Osteoblast (primary cell): ENCODE results near the gene FKBP15. TPM values are rescaled to one million over a fixed set of nuclear protein-coding genes. Genes with fewer than 3 reads are reported as not detected.

ENCODE experiments used
- DNase-seq: peaks from one replicate; pipeline ENCODE4 v3.0.0; 2011; ENCODE audit warnings: low spot score, mixed read lengths; ENCODE audit not compliant: insufficient read length; ENCODE audit errors: missing footprints
- H2AFZ ChIP-seq: 2 replicates; pipeline ENCODE4 v1.6.0; 2011; ENCODE audit warnings: mild to moderate bottlenecking, low read length
- H3K27ac ChIP-seq: 2 replicates; pipeline ENCODE4 v1.5.1; 2011; ENCODE audit warnings: mild to moderate bottlenecking, low read depth, low read length, moderate library complexity
- H3K27me3 ChIP-seq: 2 replicates; pipeline ENCODE4 v1.6.0; 2012; ENCODE audit warnings: mild to moderate bottlenecking, control low read depth, inconsistent platforms, low read length, moderate library complexity; ENCODE audit not compliant: insufficient read depth
- H3K36me3 ChIP-seq: 2 replicates; pipeline ENCODE4 v1.5.1; 2011; ENCODE audit warnings: mild to moderate bottlenecking, low read length, control low read depth, moderate library complexity; ENCODE audit not compliant: insufficient read depth
- H3K4me1 ChIP-seq: 2 replicates; pipeline ENCODE4 v1.5.1; 2011; ENCODE audit warnings: mild to moderate bottlenecking, low read length, control low read depth, moderate library complexity; ENCODE audit not compliant: insufficient read depth
- H3K4me2 ChIP-seq: 2 replicates; pipeline ENCODE4 v1.6.0; 2011; ENCODE audit warnings: mild to moderate bottlenecking, low read length; ENCODE audit not compliant: insufficient read depth
- H3K4me3 ChIP-seq: fragments of 200-600 bp; sonication (generic); 3 replicates; pipeline ENCODE4 v1.5.1; 2012; ENCODE audit warnings: mild to moderate bottlenecking, low read length, inconsistent platforms; ENCODE audit not compliant: insufficient read depth
- H3K79me2 ChIP-seq: 2 replicates; pipeline ENCODE4 v1.6.0; 2012; ENCODE audit warnings: mild to moderate bottlenecking, low read length, control low read depth, inconsistent platforms; ENCODE audit not compliant: insufficient read depth
- H3K9me3 ChIP-seq: 2 replicates; pipeline ENCODE4 v1.5.1; 2011; ENCODE audit warnings: low read depth, low read length, control low read depth
- H4K20me1 ChIP-seq: 2 replicates; pipeline ENCODE4 v1.6.0; 2012; ENCODE audit warnings: mild to moderate bottlenecking, low read length, control low read depth; ENCODE audit not compliant: insufficient read depth
- total RNA-seq: library from RNA; depleted of rRNA; stranded (reverse); fragments of >200 nt; gene quantifications from 2 replicates; pipeline ENCODE4 v1.2.3, GENCODE V29; 2012
- TF ChIP-seq, protein P1 (sequence below): IDR thresholded peaks from 2 replicates; pipeline ENCODE4 v1.5.1; 2011; ENCODE audit warnings: mild to moderate bottlenecking, low read depth, low read length, moderate library complexity; ENCODE audit errors: extremely low read depth

The FKBP15 gene
- total RNA-seq, 1 donor: 31.8 TPM

DNA sequence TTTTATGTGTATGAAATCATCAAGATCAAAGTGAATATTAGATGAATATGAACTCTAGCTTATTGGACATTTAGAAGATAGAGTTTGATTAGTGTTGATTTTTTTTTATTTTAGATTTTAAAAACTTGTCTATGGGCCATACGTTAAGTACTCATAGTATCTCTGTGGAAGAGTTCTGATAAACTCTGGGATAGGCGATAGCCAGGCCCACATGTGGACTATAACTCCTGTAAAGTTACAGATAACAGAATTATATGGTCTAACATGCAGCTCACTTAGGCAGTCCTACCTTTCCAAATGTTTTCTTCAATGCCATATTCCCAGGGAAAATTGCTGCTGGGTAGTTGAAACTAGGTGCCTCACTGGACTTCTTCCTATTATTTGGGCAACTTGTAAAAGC is 10.6 kb upstream of the FKBP15 start:
- H3K36me3 ChIP-seq: no peaks in the 10 kb centered on the region
- H3K27ac ChIP-seq: no peak overlapping the region
- H3K4me2 ChIP-seq: no peak overlapping the region
- no peaks in the 10 kb centered on the region for H3K27me3 ChIP-seq
- peaks cover 12% of the 10 kb centered on the region for H3K4me1 ChIP-seq
- TF ChIP-seq, protein P1, sequence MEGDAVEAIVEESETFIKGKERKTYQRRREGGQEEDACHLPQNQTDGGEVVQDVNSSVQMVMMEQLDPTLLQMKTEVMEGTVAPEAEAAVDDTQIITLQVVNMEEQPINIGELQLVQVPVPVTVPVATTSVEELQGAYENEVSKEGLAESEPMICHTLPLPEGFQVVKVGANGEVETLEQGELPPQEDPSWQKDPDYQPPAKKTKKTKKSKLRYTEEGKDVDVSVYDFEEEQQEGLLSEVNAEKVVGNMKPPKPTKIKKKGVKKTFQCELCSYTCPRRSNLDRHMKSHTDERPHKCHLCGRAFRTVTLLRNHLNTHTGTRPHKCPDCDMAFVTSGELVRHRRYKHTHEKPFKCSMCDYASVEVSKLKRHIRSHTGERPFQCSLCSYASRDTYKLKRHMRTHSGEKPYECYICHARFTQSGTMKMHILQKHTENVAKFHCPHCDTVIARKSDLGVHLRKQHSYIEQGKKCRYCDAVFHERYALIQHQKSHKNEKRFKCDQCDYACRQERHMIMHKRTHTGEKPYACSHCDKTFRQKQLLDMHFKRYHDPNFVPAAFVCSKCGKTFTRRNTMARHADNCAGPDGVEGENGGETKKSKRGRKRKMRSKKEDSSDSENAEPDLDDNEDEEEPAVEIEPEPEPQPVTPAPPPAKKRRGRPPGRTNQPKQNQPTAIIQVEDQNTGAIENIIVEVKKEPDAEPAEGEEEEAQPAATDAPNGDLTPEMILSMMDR: no peak
- peaks cover 66% of the 10 kb centered on the region for H3K79me2 ChIP-seq
- no peak for DNase-seq
- H2AFZ ChIP-seq: no peak overlapping the region
- H3K4me3 ChIP-seq: no peak overlapping the region
- no peaks in the 10 kb centered on the region for H3K9me3 ChIP-seq
- H4K20me1 ChIP-seq: peaks cover 2% of the 10 kb centered on the region

GRCh38 chr9:113228130-113228665 is 7.1 kb upstream of the FKBP15 start:
- no peaks in the 10 kb centered on the region for H3K9me3 ChIP-seq
- DNase-seq: no peak
- TF ChIP-seq, protein P1: no peak
- no peak overlapping the region for H3K4me3 ChIP-seq
- H2AFZ ChIP-seq: no peak overlapping the region
- H3K4me2 ChIP-seq: no peak overlapping the region
- no peak overlapping the region for H3K27ac ChIP-seq
- peaks cover 8% of the 10 kb centered on the region for H3K36me3 ChIP-seq
- H3K27me3 ChIP-seq: no peaks in the 10 kb centered on the region
- peaks cover 17% of the 10 kb centered on the region for H3K4me1 ChIP-seq
- H3K79me2 ChIP-seq: peaks cover 92% of the 10 kb centered on the region
- peaks cover 2% of the 10 kb centered on the region for H4K20me1 ChIP-seq

GRCh38 chr9:113227436-113227835 is 6.4 kb upstream of the FKBP15 start:
- Histone ChIP-seq H3K27me3 (no peaks in the 10 kb centered on the region), H3K79me2 (peaks cover 94% of the 10 kb centered on the region), H3K9me3 (no peaks in the 10 kb centered on the region), H3K4me3 (no peak overlapping the region), H3K4me1 (peaks cover 18% of the 10 kb centered on the region), H3K4me2 (no peak overlapping the region), H2AFZ (no peak overlapping the region), H3K27ac (no peak overlapping the region), H3K36me3 (peaks cover 8% of the 10 kb centered on the region), H4K20me1 (peaks cover 2% of the 10 kb centered on the region)
- TF ChIP-seq, protein P1: no peak
- DNase-seq: no peak

GRCh38 chr9:113223963-113224362 is 2.9 kb upstream of the FKBP15 start:
- Histone ChIP-seq H3K4me1 (peaks cover 34% of the 10 kb centered on the region), H4K20me1 (peaks cover 6% of the 10 kb centered on the region), H3K9me3 (no peaks in the 10 kb centered on the region), H3K27ac (no peak overlapping the region), H3K79me2 (peaks cover 94% of the 10 kb centered on the region), H3K36me3 (peaks cover 8% of the 10 kb centered on the region), H3K4me3 (no peak overlapping the region), H3K4me2 (no peak overlapping the region), H3K27me3 (no peaks in the 10 kb centered on the region), H2AFZ (no peak overlapping the region)
- TF ChIP-seq, protein P1: no peak
- DNase-seq: no peak
